MM.1S (cell line): ENCODE data around the gene ELP4.

Source experiments
- CTCF ChIP-seq: fragments of 300-600 bp; sonication (generic); IDR thresholded peaks from 2 replicates; pipeline ENCODE4 v1.5.1; 2016; ENCODE audit warnings: antibody characterized with exemption, low read length, mixed read lengths
- EZH2 ChIP-seq: fragments of 300-600 bp; sonication (generic); optimal IDR thresholded peaks from 2 replicates; pipeline ENCODE3; 2017; ENCODE audit warnings: low read depth, mild to moderate bottlenecking, antibody characterized with exemption, low read length, mixed read lengths
- EZH2phosphoT487 ChIP-seq: fragments of 300-600 bp; sonication (generic); IDR thresholded peaks from 2 replicates; pipeline ENCODE4 v1.6.1; 2018; ENCODE audit warnings: antibody characterized with exemption, low read length

- TF ChIP-seq EZH2 (no peak), CTCF (no peak), EZH2phosphoT487 (no peak)
Observed at GRCh38 chr11:31493235-31493634, 16.3 kb upstream of the ELP4 start.
